Activated B cell treated with CpG ODN at 0.5 μM for 24 hours (primary cell): Measurements from ENCODE around the gene EIF3I. TPM values are rescaled to one million over a fixed set of nuclear protein-coding genes. Genes with fewer than 3 reads are reported as not detected.

Source experiments
- ATAC-seq: fragments of 200-7000 bp; cut with Tn5 transposase; one replicate; pipeline ENCODE4 v1.10.0; 2021; ENCODE audit warnings: low read depth, mild to moderate bottlenecking, moderate library complexity
- CTCF ChIA-PET: fragments of 350-600 bp; sonication (Branson Sonifier 250); formaldehyde crosslinking; loops from one replicate; lab custom pipeline; 2021; ENCODE audit warnings: antibody characterized with exemption; lab: Charles Lee
- POLR2A ChIA-PET: fragments of 350-600 bp; sonication (Branson Sonifier 250); formaldehyde crosslinking; loops from one replicate; lab custom pipeline; 2021; ENCODE audit warnings: antibody characterized with exemption; lab: Charles Lee
- DNase-seq: peaks from one replicate; pipeline ENCODE4 v3.0.0; 2022
- H3K27ac Mint-ChIP-seq: one replicate; pipeline ENCODE4 v1.8.0; 2020; ENCODE audit warnings: mixed read lengths
- H3K27me3 Mint-ChIP-seq: one replicate; pipeline ENCODE4 v1.8.0; 2021; ENCODE audit warnings: mixed read lengths
- H3K36me3 Mint-ChIP-seq: one replicate; pipeline ENCODE4 v1.8.0; 2021; ENCODE audit warnings: low read depth, mixed read lengths
- H3K4me1 Mint-ChIP-seq: one replicate; pipeline ENCODE4 v1.8.0; 2021; ENCODE audit warnings: mixed read lengths
- H3K4me3 Mint-ChIP-seq: one replicate; pipeline ENCODE4 v1.8.0; 2020; ENCODE audit warnings: mild to moderate bottlenecking, mixed read lengths
- H3K9me3 Mint-ChIP-seq: one replicate; pipeline ENCODE4 v1.8.0; 2020; ENCODE audit warnings: mixed read lengths
- CTCF ChIP-seq: fragments of 200-600 bp; IDR thresholded peaks from one replicate; pipeline ENCODE4 v1.8.0; 2022; ENCODE audit warnings: antibody characterized with exemption, mild to moderate bottlenecking
- intact Hi-C: fragments of 100-400 bp; cut with micrococcal nuclease; formaldehyde crosslinking; loops from one replicate; pipeline ENCODE4 v1.15.1; 2024
- total RNA-seq: library from RNA; stranded (reverse); gene quantifications from 2 replicates; pipeline ENCODE4 v1.2.3, GENCODE V29; 2022

Gene EIF3I
- total RNA-seq, 1 donor from 2014 or later: 196 TPM

GRCh38 chr1:32242341-32242851 lies 20.2 kb downstream of the EIF3I start:
- no peak for DNase-seq
- POLR2A ChIA-PET: interaction anchor here (0.8 to 5.2 kb wide), 7 partner anchors 9 to 117 kb away, joined by 3 to 142 read pairs (median 6); partner anchors contain the start of genes HDAC1, LCK and MARCKSL1

GRCh38 chr1:32246888-32247273 lies 24.7 kb downstream of the EIF3I start, which contains the start of gene FAM167B:
TSS of gene FAM167B (plus strand) at chr1:32247222. CDS start at chr1:32247422, 200 bp downstream.
- CTCF ChIA-PET: interaction anchor here (1.2 to 3.8 kb wide), 3 partner anchors 11 to 70 kb away, joined by 4 to 23 read pairs (median 8); no protein-coding TSS in a partner anchor
- Mint-ChIP-seq H3K4me1 (peaks cover 66% of the 10 kb centered on the region), H3K9me3 (no peaks in the 10 kb centered on the region), H3K36me3 (no peaks in the 10 kb centered on the region), H3K27me3 (no peaks in the 10 kb centered on the region), H3K4me3 (peak within 1 kb of the TSS; percentile 45), H3K27ac (peak within 1 kb of the TSS; percentile 81)
- intact Hi-C loops: no loop called here
- DNase-seq (no peak), ATAC-seq (no peak)
- POLR2A ChIA-PET: interaction anchor here (0.6 to 5.1 kb wide), 3 partner anchors 12 to 90 kb away, joined by 3 to 71 read pairs (median 4); partner anchors contain the start of gene MARCKSL1
- TF ChIP-seq CTCF: no peak

More at GRCh38 chr1:32242341-32242851, 20.2 kb downstream of the EIF3I start:
- Mint-ChIP-seq H3K9me3 (no peaks in the 10 kb centered on the region), H3K4me1 (peaks cover 34% of the 10 kb centered on the region), H3K36me3 (no peaks in the 10 kb centered on the region), H3K4me3 (no peak overlapping the region), H3K27me3 (no peaks in the 10 kb centered on the region), H3K27ac (peak overlapping the region; percentile 87)
- no peak for ATAC-seq
- intact Hi-C loops: no loop called here
- CTCF ChIA-PET: interaction anchor here (0.8 to 4.3 kb wide), 2 partner anchors 8 to 74 kb away, joined by 4 to 42 read pairs; partner anchors contain the start of gene LCK
- TF ChIP-seq CTCF: no peak

- no peak for DNase-seq
- Mint-ChIP-seq H3K27ac (no peak overlapping the region), H3K9me3 (no peaks in the 10 kb centered on the region), H3K4me1 (peaks cover 66% of the 10 kb centered on the region), H3K27me3 (no peaks in the 10 kb centered on the region), H3K4me3 (no peak overlapping the region), H3K36me3 (no peaks in the 10 kb centered on the region)
- ChIA-PET POLR2A (interaction anchor here (0.6 to 7.2 kb wide), 8 partner anchors 7 to 104 kb away, joined by 3 to 142 read pairs (median 27); partner anchors contain the start of genes EIF3I, HDAC1, MARCKSL1 and TMEM234), CTCF (interaction anchor here (1.2 to 3.9 kb wide), 8 partner anchors 11 to 100 kb away, joined by 3 to 47 read pairs (median 7); partner anchors contain the start of genes HDAC1 and TXLNA)
- intact Hi-C loops: no loop called here
- no peak for TF ChIP-seq CTCF
- ATAC-seq: no peak
These were observed 25.2 kb downstream of the EIF3I start for GRCh38 chr1:32247452-32247851.

- intact Hi-C loops: no loop called here
These were observed 26.0 kb downstream of the EIF3I start for GRCh38 chr1:32247983-32248889.

More at GRCh38 chr1:32247983-32248889, 26.0 kb downstream of the EIF3I start:
- Mint-ChIP-seq H3K4me3 (peak overlapping the region; percentile 45), H3K9me3 (no peaks in the 10 kb centered on the region), H3K27ac (peak overlapping the region; percentile 81), H3K4me1 (peaks cover 70% of the 10 kb centered on the region), H3K36me3 (no peaks in the 10 kb centered on the region), H3K27me3 (no peaks in the 10 kb centered on the region)
- ChIA-PET CTCF (interaction anchor here (0.8 to 4.8 kb wide), 16 partner anchors 7 to 153 kb away, joined by 3 to 47 read pairs (median 6); partner anchors contain the start of genes BSDC1, HDAC1, MARCKSL1 and TXLNA), POLR2A (interaction anchor here (0.6 to 7.2 kb wide), 17 partner anchors 8 to 175 kb away, joined by 3 to 142 read pairs (median 6); partner anchors contain the start of genes CCDC28B, EIF3I, HDAC1 and IQCC)
- DNase-seq (peak; percentile 71), ATAC-seq (peak; percentile 13)
- no peak for TF ChIP-seq CTCF
